Measurements from ENCODE around the gene ALKAL2. TPM values are rescaled to one million over a fixed set of nuclear protein-coding genes. Genes with fewer than 3 reads are reported as not detected.

Gene ALKAL2
- total RNA-seq, 1 donor from 2014 or later, result 0.28 TPM

- no peak overlapping the region for H3K27ac Mint-ChIP-seq
- intact Hi-C loops (cut with micrococcal nuclease), result no loop called here
- H3K9me3 Mint-ChIP-seq, result no peaks in the 10 kb centered on the region
- no peaks in the 10 kb centered on the region for H3K27me3 Mint-ChIP-seq
- peaks cover 33% of the 10 kb centered on the region for H3K4me1 Mint-ChIP-seq
- no peak for DNase-seq
- peaks cover 42% of the 10 kb centered on the region for H3K36me3 Mint-ChIP-seq (ENCODE audit: low read depth)
- H3K4me3 Mint-ChIP-seq, result no peak overlapping the region
These were observed 16.0 kb downstream of the ALKAL2 start for GRCh38 chr2:271917-272316.

GRCh38 chr2:270861-271260, 17.0 kb downstream of the ALKAL2 start:
- H3K4me1 Mint-ChIP-seq, result peaks cover 40% of the 10 kb centered on the region
- H3K27ac Mint-ChIP-seq, result no peak overlapping the region
- no peak for DNase-seq
- H3K36me3 Mint-ChIP-seq (ENCODE audit: low read depth), result peaks cover 34% of the 10 kb centered on the region
- intact Hi-C loops (cut with micrococcal nuclease), result no loop called here
- H3K9me3 Mint-ChIP-seq, result no peaks in the 10 kb centered on the region
- no peak overlapping the region for H3K4me3 Mint-ChIP-seq
- H3K27me3 Mint-ChIP-seq, result no peaks in the 10 kb centered on the region

GRCh38 chr2:269356-270030, 18.4 kb downstream of the ALKAL2 start:
- Mint-ChIP-seq H3K9me3 (no peaks in the 10 kb centered on the region), H3K4me3 (no peak overlapping the region), H3K36me3 (ENCODE audit: low read depth) (peaks cover 30% of the 10 kb centered on the region), H3K27me3 (no peaks in the 10 kb centered on the region), H3K4me1 (peaks cover 46% of the 10 kb centered on the region), H3K27ac (no peak overlapping the region)
- no peak for DNase-seq
- intact Hi-C loops (cut with micrococcal nuclease), result no loop called here

DNA sequence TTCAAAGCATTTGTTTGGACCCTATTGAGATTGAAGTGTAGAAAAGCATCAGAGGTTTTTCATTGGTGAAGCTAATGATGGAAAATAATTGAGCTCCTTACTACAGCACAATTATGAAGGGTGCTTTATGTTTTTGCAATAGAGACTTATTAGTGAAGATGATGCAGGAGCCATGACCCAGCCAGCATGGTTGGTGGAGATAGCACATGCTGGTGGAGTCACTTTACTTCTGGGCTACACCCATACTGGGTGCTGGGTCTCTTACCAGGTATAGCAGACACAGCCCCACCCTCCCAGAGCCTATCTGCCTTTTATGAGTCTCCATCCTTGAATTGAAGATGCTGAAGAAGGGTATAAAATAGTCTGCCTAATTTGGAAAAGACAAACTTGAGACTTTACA, 19.6 kb downstream of the ALKAL2 start:
- Mint-ChIP-seq H3K4me3 (no peak overlapping the region), H3K36me3 (ENCODE audit: low read depth) (peaks cover 30% of the 10 kb centered on the region), H3K9me3 (no peaks in the 10 kb centered on the region), H3K4me1 (peaks cover 46% of the 10 kb centered on the region), H3K27me3 (no peaks in the 10 kb centered on the region), H3K27ac (no peak overlapping the region)
- DNase-seq, result no peak
- intact Hi-C loops (cut with micrococcal nuclease), result no loop called here

DNA sequence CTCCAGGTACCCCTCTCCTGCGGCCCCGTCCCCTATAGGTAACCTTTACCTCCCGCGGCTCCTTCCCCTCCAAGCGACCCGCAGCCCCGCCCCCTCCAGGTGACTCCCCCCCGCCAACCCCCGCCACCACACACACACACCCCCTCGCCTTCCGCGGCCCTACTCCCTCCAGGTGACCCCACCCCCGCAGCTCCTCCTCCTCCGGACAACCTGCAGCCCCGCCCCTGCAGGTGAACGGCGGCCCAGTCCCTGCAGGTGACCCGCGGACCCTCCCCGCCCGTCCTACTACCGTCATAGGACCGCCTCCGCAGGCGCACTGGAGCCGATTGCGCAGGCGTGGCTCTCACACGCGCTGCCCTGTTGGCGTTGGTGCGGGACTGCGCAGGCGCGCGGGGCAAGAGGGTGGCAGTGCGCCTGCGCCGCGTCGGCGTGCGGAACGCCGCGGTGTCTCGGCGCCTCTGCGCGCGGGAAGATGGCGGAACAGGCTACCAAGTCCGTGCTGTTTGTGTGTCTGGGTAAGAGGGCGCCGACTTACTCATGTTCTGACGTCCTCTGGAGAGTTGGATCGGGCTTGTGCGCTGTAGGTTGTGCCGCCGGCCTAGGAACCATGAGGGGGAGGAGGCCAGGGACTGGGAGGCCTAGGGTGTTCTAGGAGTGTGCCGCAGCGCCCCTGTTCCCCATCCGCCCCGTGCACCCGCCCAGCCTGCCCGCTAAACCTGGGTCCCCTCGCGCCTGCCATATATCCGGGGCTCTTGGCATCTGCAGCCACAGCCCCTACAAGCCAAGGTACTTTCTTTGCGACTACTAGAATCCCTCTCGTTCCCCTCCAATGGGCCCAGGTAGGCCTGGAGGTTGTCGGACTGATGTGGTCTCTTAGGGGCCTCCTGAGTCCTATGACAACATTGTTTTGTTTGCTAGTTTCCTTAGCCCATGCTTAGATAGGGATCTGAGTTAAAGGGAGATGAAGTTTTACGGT, 23.1 kb downstream of the ALKAL2 start, which contains the start of gene ACP1:
ACP1 (plus strand) TSS at position 455 of the 976 bp plus-strand sequence; CDS start at position 473, 18 bp downstream.
- peaks cover 39% of the 10 kb centered on the region for H3K4me1 Mint-ChIP-seq
- peak within 1 kb of the TSS; percentile 97 for H3K4me3 Mint-ChIP-seq
- peak within 1 kb of the TSS; percentile 97 for H3K27ac Mint-ChIP-seq
- H3K27me3 Mint-ChIP-seq, result no peaks in the 10 kb centered on the region
- peaks cover 21% of the 10 kb centered on the region for H3K36me3 Mint-ChIP-seq (ENCODE audit: low read depth)
- DNase-seq, result peak; percentile 99
- intact Hi-C loops (cut with micrococcal nuclease), result loop anchor here (1.0 to 2.0 kb wide), 3 partner anchors 18 to 412 kb away; no protein-coding TSS in a partner anchor
- H3K9me3 Mint-ChIP-seq, result no peaks in the 10 kb centered on the region

GRCh38 chr2:263774-264492, 24.0 kb downstream of the ALKAL2 start, which contains the start of gene SH3YL1:
SH3YL1 (minus strand) TSS chr2:264032; CDS start chr2:263984, 48 bp downstream.
- Mint-ChIP-seq H3K4me3 (peak within 1 kb of the TSS; percentile 97), H3K9me3 (peaks cover 2% of the 10 kb centered on the region), H3K4me1 (peaks cover 36% of the 10 kb centered on the region), H3K27ac (peak within 1 kb of the TSS; percentile 97), H3K36me3 (ENCODE audit: low read depth) (peaks cover 24% of the 10 kb centered on the region), H3K27me3 (no peaks in the 10 kb centered on the region)
- intact Hi-C loops (cut with micrococcal nuclease), result loop anchor here (1.0 to 2.0 kb wide), 3 partner anchors 17 to 412 kb away; no protein-coding TSS in a partner anchor
- peak; percentile 86 for DNase-seq

DNA sequence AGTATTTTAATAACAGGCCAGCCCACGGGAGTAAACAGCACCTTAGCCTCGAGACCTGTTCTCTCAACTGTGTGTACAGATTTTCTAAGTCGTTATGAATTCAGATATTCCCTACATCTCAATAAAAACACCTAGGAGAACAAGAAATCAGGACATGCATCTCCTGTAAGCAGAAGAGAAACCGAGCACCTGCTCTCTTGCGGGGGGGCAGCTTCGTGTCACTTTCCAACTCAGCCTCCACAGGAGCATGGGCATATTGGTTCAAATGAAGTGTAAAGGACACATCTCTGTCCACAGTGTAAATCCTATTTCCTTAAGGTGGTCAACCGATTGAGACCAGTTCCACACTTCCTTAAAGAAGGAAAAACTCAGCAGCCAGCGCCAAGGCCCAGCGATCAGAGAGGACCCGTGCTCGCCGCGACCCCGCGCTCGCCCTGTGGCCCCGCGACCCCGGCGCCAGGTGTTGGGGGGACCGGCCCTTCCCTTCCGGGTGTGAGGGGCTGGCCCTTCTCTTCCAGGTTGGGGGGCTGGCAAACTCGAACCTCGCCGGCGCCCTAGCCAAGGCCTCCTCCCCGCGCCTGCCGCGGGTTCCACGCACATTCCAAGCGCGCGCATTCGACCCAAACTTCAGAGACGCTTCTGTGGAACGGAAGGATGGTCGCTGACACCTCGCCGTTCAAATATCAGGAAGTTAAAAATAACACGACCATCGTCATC, 24.7 kb downstream of the ALKAL2 start:
- DNase-seq, result no peak
- intact Hi-C loops (cut with micrococcal nuclease), result no loop called here
- H3K27ac Mint-ChIP-seq, result peak overlapping the region; percentile 51
- H3K4me1 Mint-ChIP-seq, result peaks cover 30% of the 10 kb centered on the region
- no peaks in the 10 kb centered on the region for H3K27me3 Mint-ChIP-seq
- peaks cover 7% of the 10 kb centered on the region for H3K9me3 Mint-ChIP-seq
- peaks cover 26% of the 10 kb centered on the region for H3K36me3 Mint-ChIP-seq (ENCODE audit: low read depth)
- H3K4me3 Mint-ChIP-seq, result peak overlapping the region; percentile 97

GRCh38 chr2:262117-262516, 25.8 kb downstream of the ALKAL2 start:
- Mint-ChIP-seq H3K36me3 (ENCODE audit: low read depth) (peaks cover 25% of the 10 kb centered on the region), H3K27me3 (no peaks in the 10 kb centered on the region), H3K4me1 (peaks cover 21% of the 10 kb centered on the region), H3K9me3 (peaks cover 7% of the 10 kb centered on the region), H3K4me3 (peak overlapping the region; percentile 42), H3K27ac (no peak overlapping the region)
- intact Hi-C loops (cut with micrococcal nuclease), result no loop called here
- DNase-seq, result no peak

DNA sequence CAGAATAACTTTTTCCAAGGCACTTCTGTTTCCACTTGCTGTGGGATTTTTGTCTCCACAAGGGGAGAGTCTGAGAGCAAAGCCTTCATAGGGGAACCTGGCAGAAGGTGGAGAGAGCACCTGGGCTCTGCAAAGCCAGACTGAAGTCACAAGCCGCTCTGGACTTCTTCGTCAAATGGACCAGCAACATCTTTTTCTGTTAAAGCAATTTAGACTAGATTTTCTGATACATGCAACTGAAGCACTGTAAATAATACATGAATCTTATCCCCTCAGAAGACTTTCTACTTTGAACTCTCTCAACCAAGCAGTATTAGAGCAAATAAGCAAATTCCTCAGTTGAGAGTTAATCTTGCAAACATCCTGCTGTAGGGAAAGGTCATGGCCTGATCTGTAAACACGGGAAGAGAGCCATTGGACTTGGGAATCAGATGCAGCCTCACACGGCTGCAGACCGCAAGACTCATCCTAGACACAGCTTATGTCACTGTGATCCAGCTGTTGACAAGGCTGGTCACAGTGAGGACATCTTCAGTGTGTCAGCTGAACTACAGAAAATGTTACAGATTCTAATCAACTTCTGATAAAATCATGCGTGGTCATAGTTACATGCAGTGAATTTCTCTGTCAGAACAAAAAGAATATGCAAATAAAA, 27.3 kb downstream of the ALKAL2 start:
- H3K36me3 Mint-ChIP-seq (ENCODE audit: low read depth), result peaks cover 23% of the 10 kb centered on the region
- H3K27ac Mint-ChIP-seq, result no peak overlapping the region
- H3K4me3 Mint-ChIP-seq, result no peak overlapping the region
- peaks cover 11% of the 10 kb centered on the region for H3K4me1 Mint-ChIP-seq
- peak; percentile 49 for DNase-seq
- intact Hi-C loops (cut with micrococcal nuclease), result no loop called here
- no peaks in the 10 kb centered on the region for H3K27me3 Mint-ChIP-seq
- H3K9me3 Mint-ChIP-seq, result peaks cover 7% of the 10 kb centered on the region

- no peak overlapping the region for H3K27ac Mint-ChIP-seq
- H3K27me3 Mint-ChIP-seq, result no peaks in the 10 kb centered on the region
- no peak overlapping the region for H3K4me3 Mint-ChIP-seq
- H3K36me3 Mint-ChIP-seq (ENCODE audit: low read depth), result peaks cover 23% of the 10 kb centered on the region
- peaks cover 9% of the 10 kb centered on the region for H3K4me1 Mint-ChIP-seq
- DNase-seq, result no peak
- intact Hi-C loops (cut with micrococcal nuclease), result no loop called here
- H3K9me3 Mint-ChIP-seq, result peaks cover 7% of the 10 kb centered on the region
These were observed 28.0 kb downstream of the ALKAL2 start for GRCh38 chr2:259789-260331.

GRCh38 chr2:258933-259332, 29.0 kb downstream of the ALKAL2 start:
- Mint-ChIP-seq H3K4me3 (no peak overlapping the region), H3K9me3 (peaks cover 7% of the 10 kb centered on the region), H3K27me3 (no peaks in the 10 kb centered on the region), H3K4me1 (peaks cover 7% of the 10 kb centered on the region), H3K36me3 (ENCODE audit: low read depth) (peaks cover 20% of the 10 kb centered on the region), H3K27ac (no peak overlapping the region)
- intact Hi-C loops (cut with micrococcal nuclease), result no loop called here
- peak; percentile 44 for DNase-seq

GRCh38 chr2:257842-258241, 30.0 kb downstream of the ALKAL2 start:
- Mint-ChIP-seq H3K27ac (no peak overlapping the region), H3K9me3 (peaks cover 7% of the 10 kb centered on the region), H3K27me3 (no peaks in the 10 kb centered on the region), H3K4me1 (peaks cover 4% of the 10 kb centered on the region), H3K36me3 (ENCODE audit: low read depth) (peaks cover 18% of the 10 kb centered on the region), H3K4me3 (no peak overlapping the region)
- DNase-seq, result no peak
- intact Hi-C loops (cut with micrococcal nuclease), result no loop called here
